Kidney (tissue), 14 donors: Measurements from ENCODE around the gene COL25A1. TPM values are rescaled to one million over a fixed set of nuclear protein-coding genes. Genes with fewer than 3 reads are reported as not detected.

Experiments
- DNase-seq, 5 donors: peaks; one replicate each; pipeline ENCODE4 v3.0.0-alpha.2; 2013 to 2020
- FAIRE-seq: peaks from 2 replicates; lab custom pipeline; 2012; peaks lifted over from hg19 to GRCh38; lab: Jason Lieb, UNC
- H3K27ac ChIP-seq, 2 donors: one replicate each; pipeline ENCODE4 v1.7.0; 2013; ENCODE audit warnings: low read depth in 2 of 2, low read length in 2 of 2, inconsistent platforms in 1 of 2
- H3K27me3 ChIP-seq: one replicate; pipeline ENCODE4 v1.7.1; 2013; ENCODE audit warnings: low read length, inconsistent platforms; ENCODE audit not compliant: control insufficient read depth, insufficient read depth
- H3K36me3 ChIP-seq, 3 donors: one replicate each; pipeline versions ENCODE4 v1.7.0 to v1.7.1; 2013; ENCODE audit warnings: low read length in 3 of 3, control low read depth in 1 of 3, inconsistent platforms in 1 of 3; ENCODE audit not compliant: insufficient read depth in 3 of 3, control insufficient read depth in 2 of 3
- H3K4me1 ChIP-seq, 3 donors: one replicate each; pipeline versions ENCODE4 v1.7.0 to v1.7.1; 2013; ENCODE audit warnings: low read length in 3 of 3, inconsistent platforms in 1 of 3, low read depth in 1 of 3; ENCODE audit not compliant: control insufficient read depth in 2 of 3, insufficient read depth in 2 of 3
- H3K4me3 ChIP-seq, 3 donors: one replicate each; pipeline versions ENCODE4 v1.7.0 to v1.8.1; 2013; ENCODE audit warnings: low read length in 3 of 3, control low read depth in 1 of 3, inconsistent platforms in 1 of 3
- H3K9ac ChIP-seq, 3 donors: one replicate each; pipeline versions ENCODE4 v1.7.0 to v1.7.1; 2013; ENCODE audit warnings: low read length in 3 of 3, control low read depth in 1 of 3, inconsistent platforms in 1 of 3
- H3K9me3 ChIP-seq, 3 donors: one replicate each; pipeline versions ENCODE4 v1.7.0 to v1.7.1; 2013; ENCODE audit warnings: low read length in 3 of 3, control low read depth in 1 of 3, inconsistent platforms in 1 of 3; ENCODE audit not compliant: control insufficient read depth in 2 of 3, insufficient read depth in 1 of 3
- CTCF ChIP-seq: IDR thresholded peaks from 3 replicates; pipeline ENCODE4 v1.5.1; 2012; ENCODE audit warnings: mild to moderate bottlenecking, moderate library complexity, borderline replicate concordance; ENCODE audit not compliant: insufficient read depth; ENCODE audit errors: extremely low read depth
- intact Hi-C: fragments of 100-400 bp; cut with DNase I; formaldehyde crosslinking; loops from one replicate; pipeline ENCODE4 v1.11.1; 2022
- polyA plus RNA-seq: library from polyadenylated mRNA; stranded (reverse); fragments of 350-450 nt; fragmentation: Illumina TruSeq; extraction: RNeasy Lipid Tissue Mini Kit (QIAGEN cat#74804); gene quantifications from one replicate; pipeline ENCODE4 v1.2.3, GENCODE V29; 2014; ENCODE audit warnings: low read depth, low replicate concordance; ENCODE audit not compliant: insufficient read depth
- total RNA-seq: library from RNA; stranded (reverse); fragmentation: NEBNext Ultra II Directional; extraction: Animal tissue kit (Norgen Biotek cat#: 25700); gene quantifications from one replicate; pipeline ENCODE4 v1.2.1, GENCODE V29; 2021
- donor health status: control.
- donor health status: control.
- donor health status: control.
- donor health status: control.
- donor health status: control.
- donor health status: DM: yes; HTN: yes; CAD: no.
- donor health status: Normal renal cell carcinoma (clear cell type).

The COL25A1 gene
- total and polyA plus RNA-seq, 2 donors from 2014 or later: 0.52 to 2.3 TPM

- FAIRE-seq: no peak
- no peak for TF ChIP-seq CTCF
- no peaks in the 10 kb centered on the region for H3K36me3 ChIP-seq
- no peaks in the 10 kb centered on the region for H3K9me3 ChIP-seq
- intact Hi-C loops: loop anchor here (10.0 kb wide), 1 partner anchor 583 kb away; no protein-coding TSS in a partner anchor
- no peak for DNase-seq
- H3K27me3 ChIP-seq: no peaks in the 10 kb centered on the region
- no peak overlapping the region for H3K9ac ChIP-seq
- no peaks in the 10 kb centered on the region for H3K4me1 ChIP-seq
- no peak overlapping the region for H3K27ac ChIP-seq
- H3K4me3 ChIP-seq: no peak overlapping the region
These were observed 470.6 kb downstream of the COL25A1 start for GRCh38 chr4:108831886-108832285.

GRCh38 chr4:108831291-108831690, 471.2 kb downstream of the COL25A1 start:
- Histone ChIP-seq H3K36me3 (no peaks in the 10 kb centered on the region), H3K4me3 (no peak overlapping the region), H3K4me1 (no peaks in the 10 kb centered on the region), H3K27ac (no peak overlapping the region), H3K9me3 (no peaks in the 10 kb centered on the region), H3K27me3 (no peaks in the 10 kb centered on the region), H3K9ac (no peak overlapping the region)
- no peak for FAIRE-seq
- DNase-seq: no peak
- TF ChIP-seq CTCF: no peak
- intact Hi-C loops: loop anchor here (10.0 kb wide), 1 partner anchor 584 kb away; no protein-coding TSS in a partner anchor

- no peaks in the 10 kb centered on the region for H3K36me3 ChIP-seq
- H3K9ac ChIP-seq: no peak overlapping the region
- intact Hi-C loops: loop anchor here (10.0 kb wide), 1 partner anchor 584 kb away; no protein-coding TSS in a partner anchor
- TF ChIP-seq CTCF: no peak
- no peak overlapping the region for H3K27ac ChIP-seq
- no peak overlapping the region for H3K4me3 ChIP-seq
- FAIRE-seq (no peak), DNase-seq (peak in 4 of 5 donors; percentile 41 to 79 (median 66))
- H3K9me3 ChIP-seq: no peaks in the 10 kb centered on the region
- no peaks in the 10 kb centered on the region for H3K27me3 ChIP-seq
- H3K4me1 ChIP-seq: no peaks in the 10 kb centered on the region
These were observed 471.8 kb downstream of the COL25A1 start for GRCh38 chr4:108830509-108831244.
